Measurements from ENCODE around the gene FAM184B. TPM values are rescaled to one million over a fixed set of nuclear protein-coding genes. Genes with fewer than 3 reads are reported as not detected.

Gene FAM184B
- total RNA-seq, 1 experiment from 2014 or later: 0.09 TPM

GRCh38 chr4:17636696-17637622 lies 144.5 kb downstream of the FAM184B start:
- peak; percentile 96 for TF ChIP-seq CTCF (conservative IDR thresholded peaks at IDR 0.05)
- no peak overlapping the region for H4K8ac ChIP-seq (replicated peaks; ENCODE audit: insufficient read length, low read depth, low read length)
- no CpG with 5 or more reads among the region's 32 CpGs for WGBS (ENCODE audit: extremely low coverage, insufficient read length, low lambda C conversion rate)
- no peak overlapping the region for H3K4ac ChIP-seq (ENCODE audit: low read depth, low read length)
- Mint-ChIP-seq H3K4me1 (peaks cover 2 to 3% of the 10 kb centered on the region in 2 experiments; a peak in 2 of 4 replicates), H3K4me3 (no peak overlapping the region), H3K36me3 (ENCODE audit: insufficient read depth in 1 of 3, low read depth in 3 of 3) (peaks cover 17 to 45% (median 32%) of the 10 kb centered on the region in 3 experiments; a peak in 6 of 7 replicates), H3K9me3 (no peaks in the 10 kb centered on the region), H3K27me3 (ENCODE audit: low read depth) (no peaks in the 10 kb centered on the region), H3K27ac (peak overlapping the region in 1 of 3 experiments; percentile 91; a peak in 3 of 7 replicates)
- H3K9me3 ChIP-seq (ENCODE audit: control insufficient read depth, low read depth, low read length): no peaks in the 10 kb centered on the region
- H2BK12ac ChIP-seq (ENCODE audit: insufficient read length, low read depth, low read length): no peak overlapping the region
- H3K23me2 ChIP-seq (ENCODE audit: insufficient read length, low read depth, low read length, poor library complexity, severe bottlenecking): no peaks in the 10 kb centered on the region
- no peak overlapping the region for H2BK5ac ChIP-seq (ENCODE audit: insufficient read length, low read length)
- H3K79me1 ChIP-seq (ENCODE audit: insufficient read depth, low read depth, low read length, poor library complexity, severe bottlenecking): no peaks in the 10 kb centered on the region
- no peak overlapping the region for H3K9ac ChIP-seq (ENCODE audit: extremely low read depth, insufficient read length, low read length)
- DNase-seq: peak; percentile 86
- H3K27me3 ChIP-seq (ENCODE audit: insufficient read depth, low read length): no peaks in the 10 kb centered on the region
- H3T11ph ChIP-seq (ENCODE audit: low read length): no peak overlapping the region
- no peaks in the 10 kb centered on the region for H4K20me1 ChIP-seq (ENCODE audit: control insufficient read depth, insufficient read depth, insufficient read length)
- H2AK5ac ChIP-seq (ENCODE audit: insufficient read length, low read length): no peak overlapping the region
- no peak overlapping the region for H3K27ac ChIP-seq (ENCODE audit: insufficient read length, low read depth, low read length)
- H3K4me2 ChIP-seq (ENCODE audit: insufficient read depth, insufficient read length, low read length): no peak overlapping the region
- no peak overlapping the region for H4K5ac ChIP-seq (ENCODE audit: insufficient read length, low read depth, low read length)
- H2BK20ac ChIP-seq (ENCODE audit: low read depth, low read length, poor library complexity, severe bottlenecking): no peak overlapping the region
- no peaks in the 10 kb centered on the region for H3K79me2 ChIP-seq (ENCODE audit: insufficient read depth, low read length)
- no peak overlapping the region for H2BK15ac ChIP-seq (ENCODE audit: low read depth, low read length)
- H4K91ac ChIP-seq (ENCODE audit: insufficient read length, low read depth, low read length): no peak overlapping the region
- no peak overlapping the region for H3K23ac ChIP-seq (ENCODE audit: insufficient read length, low read depth, low read length)
- H3K14ac ChIP-seq (ENCODE audit: insufficient read depth, low read length): no peak overlapping the region
- no peak overlapping the region for H2BK120ac ChIP-seq (ENCODE audit: low read depth, low read length, poor library complexity, severe bottlenecking)
- H3K56ac ChIP-seq (ENCODE audit: insufficient read length, low read depth, low read length): no peak overlapping the region
- no peak overlapping the region for H2AFZ ChIP-seq (ENCODE audit: low read length)
- no peaks in the 10 kb centered on the region for H3K4me1 ChIP-seq (ENCODE audit: insufficient read depth, low read length)
- H3K18ac ChIP-seq (ENCODE audit: insufficient read length, low read depth, low read length): no peak overlapping the region
